Mammary epithelial cell (primary cell): ENCODE data around the gene CLSTN3.

Experiments
- EZH2 ChIP-seq: IDR thresholded peaks from 2 replicates; pipeline ENCODE4 v1.6.1; 2012; ENCODE audit warnings: low read length, inconsistent platforms, borderline replicate concordance
- TF ChIP-seq, protein P1 (sequence below), 2 donors: IDR thresholded peaks in 1 of 2; conservative IDR thresholded peaks in 1 of 2; 2 replicates each; pipeline ENCODE4 v1.5.1; 2011 to 2012; ENCODE audit warnings: inconsistent platforms in 2 of 2, low read length in 2 of 2, mild to moderate bottlenecking in 2 of 2, control low read depth in 1 of 2, low read depth in 1 of 2; ENCODE audit not compliant: insufficient read depth in 1 of 2; ENCODE audit errors: extremely low read depth in 1 of 2

DNA sequence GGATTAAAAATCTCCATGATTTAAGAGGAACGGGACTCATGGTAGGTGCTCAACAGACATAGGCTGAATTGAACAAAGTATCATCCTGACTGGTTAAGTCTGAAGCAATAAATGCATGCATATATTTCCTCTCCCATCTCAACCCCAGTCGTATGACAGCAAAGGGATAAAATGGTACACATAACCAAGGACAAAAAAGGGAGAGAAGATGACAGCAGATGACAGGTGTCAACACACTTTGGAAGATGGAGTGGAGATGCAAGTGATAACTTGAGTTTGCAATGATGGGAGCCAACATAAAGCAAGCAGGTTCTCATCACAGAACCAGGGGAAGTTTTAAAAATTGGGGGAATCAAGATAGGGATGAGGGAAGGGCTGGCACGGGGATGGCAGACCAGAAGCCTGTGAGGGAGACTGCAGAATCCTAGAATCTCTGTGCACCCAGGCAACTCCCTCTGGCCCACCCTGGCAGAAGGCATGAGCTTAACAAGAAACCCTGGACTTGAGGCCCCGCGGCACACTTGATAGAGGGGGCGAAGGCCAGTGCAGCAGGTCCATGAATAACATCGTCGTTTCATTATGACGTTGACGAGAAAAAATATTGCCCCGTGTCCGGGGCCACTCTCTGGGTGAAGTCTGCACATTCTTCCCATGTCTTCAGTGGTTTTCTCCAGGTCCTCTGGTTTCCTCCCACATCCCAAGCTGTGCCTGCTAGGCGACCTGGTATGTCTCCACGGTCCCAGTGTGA lies 26.2 kb upstream of the CLSTN3 start:
- TF ChIP-seq, protein P1, sequence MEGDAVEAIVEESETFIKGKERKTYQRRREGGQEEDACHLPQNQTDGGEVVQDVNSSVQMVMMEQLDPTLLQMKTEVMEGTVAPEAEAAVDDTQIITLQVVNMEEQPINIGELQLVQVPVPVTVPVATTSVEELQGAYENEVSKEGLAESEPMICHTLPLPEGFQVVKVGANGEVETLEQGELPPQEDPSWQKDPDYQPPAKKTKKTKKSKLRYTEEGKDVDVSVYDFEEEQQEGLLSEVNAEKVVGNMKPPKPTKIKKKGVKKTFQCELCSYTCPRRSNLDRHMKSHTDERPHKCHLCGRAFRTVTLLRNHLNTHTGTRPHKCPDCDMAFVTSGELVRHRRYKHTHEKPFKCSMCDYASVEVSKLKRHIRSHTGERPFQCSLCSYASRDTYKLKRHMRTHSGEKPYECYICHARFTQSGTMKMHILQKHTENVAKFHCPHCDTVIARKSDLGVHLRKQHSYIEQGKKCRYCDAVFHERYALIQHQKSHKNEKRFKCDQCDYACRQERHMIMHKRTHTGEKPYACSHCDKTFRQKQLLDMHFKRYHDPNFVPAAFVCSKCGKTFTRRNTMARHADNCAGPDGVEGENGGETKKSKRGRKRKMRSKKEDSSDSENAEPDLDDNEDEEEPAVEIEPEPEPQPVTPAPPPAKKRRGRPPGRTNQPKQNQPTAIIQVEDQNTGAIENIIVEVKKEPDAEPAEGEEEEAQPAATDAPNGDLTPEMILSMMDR (conservative IDR thresholded peaks at IDR 0.05 in 1 of 2, IDR thresholded peaks at IDR 0.05 in 1 of 2; ENCODE audit: extremely low read depth in 1 of 2, insufficient read depth in 1 of 2, low read depth in 1 of 2, low read length in 2 of 2), result no peak
- no peak for TF ChIP-seq EZH2
